ENCODE measurements around the gene CD81. TPM values are rescaled to one million over a fixed set of nuclear protein-coding genes. Genes with fewer than 3 reads are reported as not detected.

Gene CD81
- total RNA-seq, 1 donor from 2014 or later, result 801 TPM

GRCh38 chr11:2433106-2433925 lies 56.2 kb downstream of the CD81 start:
- TF ChIP-seq CTCF (IDR thresholded peaks at IDR 0.05), result no peak
- no peaks in the 10 kb centered on the region for H3K4me1 ChIP-seq
- intact Hi-C loops (cut with DNase I), result no loop called here
- no peaks in the 10 kb centered on the region for H3K36me3 ChIP-seq
- no peak for DNase-seq (ENCODE audit: low spot score in 2 of 2)
- H3K27me3 ChIP-seq, result no peaks in the 10 kb centered on the region
- H3K4me3 ChIP-seq, result no peak overlapping the region
- no peaks in the 10 kb centered on the region for H3K9me3 ChIP-seq
- H3K27ac ChIP-seq, result no peak overlapping the region

- Histone ChIP-seq H3K9me3 (no peaks in the 10 kb centered on the region), H3K36me3 (no peaks in the 10 kb centered on the region), H3K4me1 (no peaks in the 10 kb centered on the region), H3K4me3 (no peak overlapping the region), H3K27me3 (no peaks in the 10 kb centered on the region), H3K27ac (no peak overlapping the region)
- TF ChIP-seq CTCF (IDR thresholded peaks at IDR 0.05), result no peak
- intact Hi-C loops (cut with DNase I), result no loop called here
- DNase-seq (ENCODE audit: low spot score in 2 of 2), result no peak
Observed at GRCh38 chr11:2434008-2434407, 56.9 kb downstream of the CD81 start.

- Histone ChIP-seq H3K4me3 (no peak overlapping the region), H3K36me3 (no peaks in the 10 kb centered on the region), H3K9me3 (no peaks in the 10 kb centered on the region), H3K4me1 (no peaks in the 10 kb centered on the region), H3K27me3 (no peaks in the 10 kb centered on the region), H3K27ac (no peak overlapping the region)
- no peak for TF ChIP-seq CTCF (IDR thresholded peaks at IDR 0.05)
- intact Hi-C loops (cut with DNase I), result no loop called here
- DNase-seq (ENCODE audit: low spot score in 2 of 2), result no peak
Observed at GRCh38 chr11:2434506-2435255, 57.6 kb downstream of the CD81 start.

GRCh38 chr11:2435288-2436012 lies 58.3 kb downstream of the CD81 start:
- no peaks in the 10 kb centered on the region for H3K27me3 ChIP-seq
- no peak for TF ChIP-seq CTCF (IDR thresholded peaks at IDR 0.05)
- H3K36me3 ChIP-seq, result no peaks in the 10 kb centered on the region
- H3K4me3 ChIP-seq, result no peak overlapping the region
- intact Hi-C loops (cut with DNase I), result no loop called here
- no peaks in the 10 kb centered on the region for H3K9me3 ChIP-seq
- no peak overlapping the region for H3K27ac ChIP-seq
- DNase-seq (ENCODE audit: low spot score in 2 of 2), result no peak
- no peaks in the 10 kb centered on the region for H3K4me1 ChIP-seq

GRCh38 chr11:2436013-2436520 lies 59.0 kb downstream of the CD81 start:
- Histone ChIP-seq H3K27me3 (no peaks in the 10 kb centered on the region), H3K27ac (no peak overlapping the region), H3K9me3 (no peaks in the 10 kb centered on the region), H3K4me1 (no peaks in the 10 kb centered on the region), H3K4me3 (no peak overlapping the region), H3K36me3 (no peaks in the 10 kb centered on the region)
- no peak for TF ChIP-seq CTCF (IDR thresholded peaks at IDR 0.05)
- intact Hi-C loops (cut with DNase I), result no loop called here
- DNase-seq (ENCODE audit: low spot score in 2 of 2), result no peak
